Nephron progenitor cell (in vitro differentiated cells): Measurements from ENCODE around the gene TMCC1.

Experiments used
- DNase-seq: peaks from one replicate; pipeline ENCODE4 v3.0.0; 2021
- H3K27ac Mint-ChIP-seq: 2 replicates; pipeline ENCODE4 v1.8.0; 2021; ENCODE audit warnings: mild to moderate bottlenecking, moderate library complexity, mixed read lengths
- H3K27me3 Mint-ChIP-seq: 2 replicates; pipeline ENCODE4 v1.8.0; 2021; ENCODE audit warnings: mild to moderate bottlenecking, low read depth, mixed read lengths; ENCODE audit not compliant: poor library complexity
- H3K36me3 Mint-ChIP-seq: 2 replicates; pipeline ENCODE4 v1.8.0; 2021; ENCODE audit warnings: low read depth, mixed read lengths
- H3K4me1 Mint-ChIP-seq: 2 replicates; pipeline ENCODE4 v1.8.0; 2021; ENCODE audit warnings: mixed read lengths
- H3K4me3 Mint-ChIP-seq: 2 replicates; pipeline ENCODE4 v1.8.0; 2021; ENCODE audit warnings: mild to moderate bottlenecking, moderate library complexity, mixed read lengths
- H3K9me3 Mint-ChIP-seq: 2 replicates; pipeline ENCODE4 v1.8.0; 2021; ENCODE audit warnings: mild to moderate bottlenecking, moderate library complexity, mixed read lengths
- CTCF ChIP-seq: fragments of 200-600 bp; sonication (generic); IDR thresholded peaks from 2 replicates; pipeline ENCODE4 v1.5.0; 2021; ENCODE audit warnings: antibody characterized with exemption

The TMCC1 gene

GRCh38 chr3:129615751-129616281 lies 277.7 kb downstream of the TMCC1 start:
- H3K9me3 Mint-ChIP-seq, result no peaks in the 10 kb centered on the region
- H3K4me3 Mint-ChIP-seq, result no peak overlapping the region
- H3K4me1 Mint-ChIP-seq, result peaks cover 40% of the 10 kb centered on the region

GRCh38 chr3:129614927-129615363 lies 278.6 kb downstream of the TMCC1 start:
- Mint-ChIP-seq H3K4me1 (peaks cover 36% of the 10 kb centered on the region), H3K27me3 (peaks cover 15% of the 10 kb centered on the region), H3K4me3 (no peak overlapping the region), H3K9me3 (no peaks in the 10 kb centered on the region), H3K27ac (no peak overlapping the region), H3K36me3 (no peaks in the 10 kb centered on the region)
- TF ChIP-seq CTCF, result no peak
- DNase-seq, result no peak

More at GRCh38 chr3:129615751-129616281, 277.7 kb downstream of the TMCC1 start:
- H3K27me3 Mint-ChIP-seq, result peaks cover 15% of the 10 kb centered on the region
- no peak overlapping the region for H3K27ac Mint-ChIP-seq
- no peak for TF ChIP-seq CTCF
- no peak for DNase-seq
- H3K36me3 Mint-ChIP-seq, result no peaks in the 10 kb centered on the region

GRCh38 chr3:129614435-129614834 lies 279.1 kb downstream of the TMCC1 start:
- peaks cover 18% of the 10 kb centered on the region for H3K27me3 Mint-ChIP-seq
- no peaks in the 10 kb centered on the region for H3K36me3 Mint-ChIP-seq
- no peak for TF ChIP-seq CTCF
- peaks cover 41% of the 10 kb centered on the region for H3K4me1 Mint-ChIP-seq
- H3K4me3 Mint-ChIP-seq, result no peak overlapping the region
- no peak for DNase-seq
- H3K9me3 Mint-ChIP-seq, result no peaks in the 10 kb centered on the region
- H3K27ac Mint-ChIP-seq, result no peak overlapping the region

GRCh38 chr3:129613367-129613740 lies 280.2 kb downstream of the TMCC1 start:
- Mint-ChIP-seq H3K4me1 (peaks cover 40% of the 10 kb centered on the region), H3K9me3 (no peaks in the 10 kb centered on the region), H3K27ac (no peak overlapping the region), H3K27me3 (peaks cover 16% of the 10 kb centered on the region), H3K4me3 (no peak overlapping the region), H3K36me3 (no peaks in the 10 kb centered on the region)
- DNase-seq, result no peak
- no peak for TF ChIP-seq CTCF

GRCh38 chr3:129612534-129613366 lies 280.8 kb downstream of the TMCC1 start:
- peaks cover 37% of the 10 kb centered on the region for H3K4me1 Mint-ChIP-seq
- no peak for TF ChIP-seq CTCF

More at GRCh38 chr3:129612534-129613366, 280.8 kb downstream of the TMCC1 start:
- Mint-ChIP-seq H3K4me3 (no peak overlapping the region), H3K27ac (no peak overlapping the region), H3K36me3 (no peaks in the 10 kb centered on the region), H3K9me3 (no peaks in the 10 kb centered on the region), H3K27me3 (peaks cover 20% of the 10 kb centered on the region)
- no peak for DNase-seq
